H1 (cell line): ENCODE results near the gene PPM1M. TPM values are rescaled to one million over a fixed set of nuclear protein-coding genes. Genes with fewer than 3 reads are reported as not detected.

ENCODE experiments used
- BRCA1 ChIP-seq: IDR thresholded peaks from 2 replicates; pipeline ENCODE4 v1.6.1; 2012; ENCODE audit warnings: low read depth, low read length, improper control_type of control experiment
- RAD21 ChIP-seq, 2 experiments: IDR thresholded peaks in 1 of 2; conservative IDR thresholded peaks in 1 of 2; 2 replicates each; pipeline ENCODE4 v1.6.1; 2011; ENCODE audit warnings: low read depth in 2 of 2, low read length in 2 of 2, improper control_type of control experiment in 1 of 2, inconsistent platforms in 1 of 2, mild to moderate bottlenecking in 1 of 2, moderate library complexity in 1 of 2
- RNF2 ChIP-seq: fragments of 200-900, 300-1000 bp; sonication (generic); IDR thresholded peaks from 2 replicates; pipeline ENCODE4 v1.7.1; 2016; ENCODE audit warnings: borderline replicate concordance, low read depth, mild to moderate bottlenecking, antibody characterized with exemption, low read length; ENCODE audit not compliant: poor library complexity, severe bottlenecking; ENCODE audit errors: missing control alignments
- SUZ12 ChIP-seq: fragments of 200-600 bp; sonication (generic); IDR thresholded peaks from 2 replicates; pipeline ENCODE4 v1.6.1; 2012; ENCODE audit warnings: mild to moderate bottlenecking, inconsistent platforms, low read length, moderate library complexity, mixed read lengths
- YY1 ChIP-seq: IDR thresholded peaks from 2 replicates; pipeline ENCODE4 v1.6.1; 2011; ENCODE audit warnings: low read depth, mild to moderate bottlenecking, low read length
- polyA plus RNA-seq, 7 experiments: library from polyadenylated mRNA; depleted of rRNA in 3 of 7; stranded (reverse) in 5 of 7; unstranded in 2 of 7; fragments of >200 nt in 5 of 7; fragments of 200-250 nt in 2 of 7; gene quantifications; 1 replicate in 5 of 7; 2 replicates in 1 of 7; 4 replicates in 1 of 7; pipeline versions ENCODE4 v1.2.1 to v1.2.3, GENCODE V29; 2011 to 2013; ENCODE audit warnings: missing spikeins in 2 of 7, mixed read lengths in 2 of 7
- total RNA-seq: library from RNA; stranded (reverse); fragmentation: NEBNext Ultra II Directional; extraction: Animal tissue kit (Norgen Biotek cat#: 25700); gene quantifications from 2 replicates; pipeline ENCODE4 v1.2.1, GENCODE V29; 2021

PPM1M gene
- total and polyA plus RNA-seq, 2 of the 8 experiments (the other 6 are each of a cell fraction or from before 2014, with no cell fraction given), result 5.2 to 6.3 TPM

GRCh38 chr3:52238761-52239701 is 6.5 kb upstream of the PPM1M start, which contains the start of gene TWF2 (continued):
- TF ChIP-seq RNF2 (no peak), RAD21 (IDR thresholded peaks at IDR 0.05 in 1 of 2, conservative IDR thresholded peaks at IDR 0.05 in 1 of 2; ENCODE audit: low read depth in 2 of 2, low read length in 2 of 2) (peak in 1 of 2 experiments; percentile 14; a peak in 1 of 4 replicates), YY1 (peak; percentile 71; the same call in 1 of the 2 replicates), SUZ12 (peak; percentile 40; the same call in 1 of the 2 replicates), BRCA1 (no peak)
